Inflammatory macrophage treated with lipopolysaccharide for 4 hours (primary cell): ENCODE measurements around the gene TIMM23.
"Not testable (repeated sequence)": the region's sequence is repeated elsewhere in the genome, so short reads cannot be mapped to it uniquely, and the experiment has no call there.

Source experiments
- DNase-seq: peaks from one replicate; pipeline ENCODE4 v3.0.0-alpha.2; 2020

Gene TIMM23

DNA sequence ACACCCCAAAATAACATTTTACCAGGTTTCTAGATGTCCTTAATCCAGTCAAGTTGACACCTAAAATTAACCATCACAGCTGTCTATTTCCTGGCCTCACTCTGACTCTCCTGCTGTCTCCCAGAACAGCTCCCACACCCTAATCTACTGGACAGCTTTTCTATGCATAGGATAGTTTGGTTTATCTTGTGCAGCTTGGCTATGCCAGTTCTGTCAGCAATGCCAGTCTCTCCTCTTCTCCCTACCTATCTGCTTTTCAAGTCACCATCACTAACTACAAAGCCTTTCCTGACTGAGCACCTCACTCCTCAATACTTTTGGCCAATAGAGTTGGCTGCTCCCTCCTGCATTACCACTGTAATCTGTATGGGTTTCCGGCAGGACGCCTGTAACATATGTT is 53.1 kb downstream of the TIMM23 start:
- DNase-seq = no peak

DNA sequence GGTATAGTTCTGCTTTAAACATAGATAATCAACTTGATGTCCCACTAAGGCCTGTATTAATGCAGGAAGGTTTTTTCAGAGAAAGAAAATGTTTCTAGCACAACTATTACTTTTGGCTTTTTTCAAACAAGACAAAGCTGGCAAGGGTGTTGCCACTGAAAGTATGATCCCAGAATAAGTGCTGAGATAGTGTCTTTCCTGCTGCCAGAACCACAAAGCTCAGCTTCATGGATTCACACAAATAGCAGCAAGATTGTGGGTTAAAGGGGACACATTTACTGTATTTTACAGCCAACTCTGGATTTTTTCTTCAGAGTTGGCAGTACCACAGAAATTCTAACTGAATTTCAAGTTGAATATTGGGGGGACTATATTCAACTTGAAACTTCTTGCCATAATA is 53.8 kb downstream of the TIMM23 start:
- DNase-seq = no peak

DNA sequence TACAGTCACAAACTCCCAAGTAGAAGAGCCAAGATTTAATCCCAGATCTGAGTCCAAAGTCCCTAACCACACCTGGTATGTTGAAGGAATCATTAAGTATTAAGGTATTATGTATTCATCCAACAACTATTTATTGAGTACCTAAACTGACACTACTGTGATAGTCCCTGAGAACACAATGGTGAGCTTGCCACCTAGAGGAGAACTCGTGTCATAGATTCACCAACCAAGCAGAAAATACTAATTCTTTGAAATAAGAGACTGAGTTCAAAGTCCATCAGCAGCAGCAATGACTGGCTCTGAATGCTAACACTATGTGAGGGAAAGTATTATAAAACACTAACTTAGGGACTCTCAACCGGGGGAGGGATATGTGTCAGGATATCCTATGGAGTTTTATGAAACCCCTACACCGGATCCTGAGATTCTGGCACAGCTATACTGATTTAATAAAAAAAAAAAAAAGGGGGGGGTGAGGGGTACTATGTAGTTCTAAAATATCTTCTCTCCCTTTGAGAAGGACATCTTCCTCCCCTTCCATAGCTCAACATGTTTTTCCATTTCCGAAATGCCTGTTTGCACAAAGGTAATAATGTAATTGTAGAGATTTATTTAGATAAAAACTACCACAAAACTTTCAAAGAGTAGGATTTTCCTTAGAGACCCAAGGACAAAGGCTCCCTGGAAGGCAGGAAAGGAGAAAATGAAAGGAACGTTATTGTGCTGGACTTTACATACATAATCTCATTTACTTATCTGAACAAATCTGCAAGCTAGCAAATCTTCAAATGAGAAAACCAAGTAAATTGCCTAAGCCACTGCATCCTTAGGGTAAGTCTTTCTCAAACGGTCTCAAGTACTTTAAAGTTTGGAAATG is 56.5 kb downstream of the TIMM23 start:
- peak; percentile 69 for DNase-seq

DNA sequence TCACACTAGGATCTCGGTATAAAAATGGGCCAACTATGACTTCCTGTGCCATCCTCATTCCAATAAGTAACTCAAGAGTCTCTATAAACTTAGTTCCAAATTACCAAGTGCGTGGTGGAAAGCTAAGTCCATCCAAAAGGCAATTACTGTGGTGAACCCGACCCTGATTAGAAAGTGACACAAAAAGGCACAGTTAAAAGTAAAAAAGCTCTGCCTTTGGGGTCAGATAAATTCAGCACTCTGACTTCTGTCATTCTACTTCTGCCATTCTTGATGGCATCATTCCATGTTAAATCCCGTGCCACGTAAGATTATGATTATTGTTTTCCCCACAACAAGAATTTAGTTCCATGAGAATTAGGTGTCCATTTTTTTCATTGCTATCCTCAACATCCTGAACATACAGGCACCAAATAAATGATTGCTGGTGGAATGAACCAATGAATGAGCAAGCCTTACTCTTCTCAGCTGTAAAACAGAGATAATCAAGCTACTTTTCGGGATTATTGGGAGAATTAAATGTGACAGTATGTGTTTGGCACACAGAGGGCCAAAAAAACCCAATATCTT is 57.3 kb downstream of the TIMM23 start:
- no peak for DNase-seq

DNA sequence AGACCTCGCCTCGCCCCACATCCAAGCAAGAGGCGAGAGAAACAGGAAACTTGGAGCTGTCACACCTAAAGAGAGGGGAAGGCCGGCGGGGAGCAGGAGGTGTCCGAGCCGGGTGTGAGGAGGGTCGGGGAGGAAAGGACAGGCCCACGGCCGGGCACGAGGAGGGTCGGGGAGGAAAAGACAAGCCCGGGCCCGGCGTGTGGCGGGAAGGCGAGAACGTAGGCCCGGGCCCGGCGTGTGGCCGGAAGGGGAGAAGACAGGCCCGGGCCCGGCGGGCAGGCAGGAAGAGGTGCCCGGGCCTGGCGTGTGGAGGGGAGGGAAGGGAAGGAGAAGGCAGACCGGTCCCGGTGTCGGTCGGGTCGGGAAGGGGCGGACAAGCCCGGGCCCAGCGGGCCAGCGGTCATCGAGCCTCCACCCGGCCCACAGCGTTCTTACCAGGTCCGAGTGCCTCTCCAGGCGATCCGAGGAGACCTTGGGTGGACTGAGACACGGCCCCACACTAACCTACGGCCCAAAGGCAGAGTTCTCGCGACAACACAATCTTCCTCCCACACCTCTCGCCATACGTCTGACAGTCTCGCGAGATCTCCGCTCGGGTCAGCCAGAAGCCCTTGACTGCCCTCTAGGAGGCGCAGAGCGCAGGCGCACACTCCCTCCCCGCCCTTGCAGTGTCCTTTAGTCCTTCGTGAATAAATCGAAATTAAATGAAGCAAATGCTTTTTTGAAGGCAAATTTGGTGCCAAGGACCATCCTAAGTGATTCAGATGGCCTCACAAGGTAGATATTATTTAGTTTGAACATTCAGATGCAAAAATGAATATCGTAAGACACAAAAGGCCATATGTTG is 58.0 kb downstream of the TIMM23 start, which contains the start of gene NCOA4:
Gene NCOA4 (minus strand): TSS at position 533 of the 847 bp plus-strand sequence. CDS start 13,943 bp downstream, outside the sequence.
- peak; percentile 99 for DNase-seq

DNA sequence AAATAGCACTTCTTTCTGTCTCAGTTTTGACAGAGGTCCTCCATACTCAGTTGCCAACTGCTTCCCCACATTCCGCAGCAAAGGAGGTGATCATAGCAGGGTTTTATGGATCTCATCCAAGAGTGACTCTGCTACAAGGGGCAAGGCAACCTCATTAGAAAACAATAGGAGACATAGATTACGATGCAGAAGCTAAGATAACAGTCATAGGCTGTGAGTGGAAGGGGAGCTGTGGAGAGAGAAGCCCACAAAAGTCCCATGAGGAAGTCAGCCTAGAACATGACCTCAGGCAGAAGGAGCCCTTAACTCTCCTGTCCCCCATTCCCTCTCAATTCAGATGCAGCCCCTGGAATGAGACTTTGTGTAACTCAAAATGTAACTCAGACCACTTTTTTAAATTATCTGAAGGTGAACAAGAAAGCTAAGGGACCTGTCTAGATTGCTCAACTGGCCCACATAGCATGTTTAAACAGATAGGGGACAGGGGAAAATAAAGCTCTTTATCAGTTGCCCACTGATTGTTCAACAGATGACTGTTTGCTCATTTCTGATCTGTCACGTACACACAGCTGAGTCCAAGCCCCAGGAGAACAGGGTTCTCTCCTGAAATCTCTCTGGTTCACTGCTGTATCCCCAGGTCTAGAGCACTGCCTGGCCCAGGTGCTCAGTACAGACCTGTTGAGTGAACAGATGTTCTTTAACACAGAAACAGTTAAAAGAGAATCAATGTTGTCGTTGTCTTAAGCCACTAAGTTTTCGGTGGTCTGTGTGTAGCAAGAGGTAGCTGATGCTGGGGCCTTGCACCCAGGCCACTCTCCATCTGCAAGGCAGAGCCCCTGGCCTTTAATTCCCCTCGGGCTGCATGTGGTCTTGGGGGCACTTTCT is 59.6 kb downstream of the TIMM23 start:
- no peak for DNase-seq

DNA sequence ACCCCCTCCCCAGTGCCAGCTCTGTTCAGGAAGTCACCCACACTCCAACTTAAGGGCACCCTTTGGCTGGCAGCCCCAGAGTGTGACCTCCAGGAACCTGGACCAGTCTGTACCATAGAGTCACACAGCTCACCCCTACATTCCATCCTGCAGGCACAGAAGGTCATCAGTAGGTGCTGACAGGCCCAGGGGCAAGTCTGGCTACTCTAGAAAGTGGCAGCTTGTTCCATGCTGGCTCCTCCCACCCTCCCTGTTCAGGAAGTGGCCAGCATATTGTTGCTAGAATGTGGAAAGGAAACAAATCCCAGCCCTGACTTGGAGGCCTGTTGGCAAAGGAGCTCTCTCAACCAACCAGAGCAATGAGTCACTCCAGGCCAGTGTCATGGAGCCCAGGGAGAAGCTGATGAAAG is 61.3 kb downstream of the TIMM23 start:
- peak; percentile 59 for DNase-seq

DNA sequence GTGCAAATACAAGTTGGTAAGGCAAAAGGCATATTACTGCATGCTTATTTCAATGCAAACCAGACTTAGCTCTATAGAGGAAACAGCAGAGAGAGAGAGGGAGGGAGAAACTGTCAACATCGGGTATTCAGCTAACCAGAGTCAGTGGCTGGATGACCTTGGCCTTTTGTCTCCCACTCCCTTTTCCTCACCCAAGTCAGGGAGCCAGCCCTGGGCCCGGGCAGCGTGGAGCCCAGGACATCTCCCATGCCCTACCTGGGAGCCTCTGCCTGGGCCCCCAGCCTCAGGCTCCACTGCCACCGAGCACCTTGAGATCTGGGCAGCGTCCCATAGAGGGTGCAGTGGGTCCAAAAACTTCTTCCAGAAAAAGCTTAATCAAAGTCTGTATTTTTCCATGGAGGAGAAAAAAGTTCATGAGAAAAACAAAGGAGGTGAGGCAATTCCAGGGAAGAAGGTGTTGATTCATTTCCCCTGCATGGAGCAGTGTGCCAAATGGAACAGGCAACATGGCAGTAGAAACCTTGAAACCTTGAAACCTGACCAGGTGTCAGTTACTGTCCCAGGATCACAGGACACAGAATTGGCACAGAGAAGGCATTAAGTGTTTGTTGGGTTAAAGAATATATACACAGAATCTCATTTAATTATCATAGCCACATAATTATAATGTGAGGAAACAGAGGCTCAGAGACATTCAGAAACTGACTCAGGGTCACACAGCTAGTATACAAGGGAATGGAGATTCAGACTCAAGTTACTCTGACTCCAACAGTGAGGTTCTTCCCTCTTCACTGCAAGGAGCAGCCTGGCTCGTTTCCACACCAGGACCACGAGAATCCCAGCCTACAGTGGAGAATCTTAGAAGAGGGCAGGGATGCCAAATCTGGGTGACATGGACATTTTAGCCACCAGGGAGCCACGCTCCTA is 63.9 kb downstream of the TIMM23 start:
- DNase-seq = no peak

DNA sequence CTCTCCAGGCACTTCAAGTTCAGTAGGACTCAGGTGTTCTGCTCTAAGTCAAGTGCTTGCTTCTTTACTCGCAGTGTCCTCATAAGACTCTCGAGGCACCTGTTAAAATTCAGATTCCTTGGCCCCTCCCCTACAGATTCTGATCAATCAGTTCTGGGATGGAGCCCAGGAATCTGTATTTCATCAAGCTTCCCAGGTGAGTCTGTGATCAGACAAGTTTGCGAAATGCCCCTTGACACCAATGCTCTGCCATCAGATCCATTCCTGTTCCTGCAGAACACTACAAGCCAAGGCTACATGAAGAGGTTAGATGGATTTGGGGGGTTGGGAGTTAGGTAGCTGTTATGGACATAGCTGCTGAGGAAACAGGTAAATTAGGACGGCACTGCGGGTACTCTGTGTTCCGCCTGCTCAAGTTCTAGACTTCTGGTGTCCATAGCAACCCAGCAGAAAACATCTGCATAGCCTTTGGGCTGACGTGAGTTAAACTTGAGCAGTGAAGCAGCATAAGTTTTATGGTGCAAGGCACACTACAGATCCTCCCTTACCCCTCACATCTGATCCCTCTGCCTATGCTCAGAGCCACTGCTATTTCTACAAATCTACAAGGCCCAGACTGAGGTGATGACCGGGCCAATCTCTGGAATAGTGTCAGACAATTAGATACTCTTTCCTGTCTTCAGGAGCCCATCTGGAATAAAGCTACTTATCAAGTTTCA is 65.0 kb downstream of the TIMM23 start:
- no peak for DNase-seq

DNA sequence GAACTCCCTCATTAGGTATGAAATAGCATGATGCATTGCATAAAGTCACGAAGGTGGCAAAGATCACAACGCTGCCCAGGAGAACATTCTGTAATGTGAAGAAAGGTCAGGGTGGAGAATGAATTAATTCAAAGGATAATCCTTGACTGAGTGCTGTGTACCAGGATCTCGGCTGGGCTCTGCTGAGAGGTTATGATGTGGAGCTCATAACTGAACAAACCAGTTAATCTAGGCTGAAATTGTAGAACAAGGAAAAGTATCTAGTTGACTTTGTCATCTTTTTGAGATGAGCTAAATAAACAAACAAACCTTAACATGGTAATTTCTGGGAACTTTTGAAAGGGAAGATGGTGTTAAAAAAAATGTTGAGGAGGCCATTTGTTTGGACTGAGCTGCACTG is 67.7 kb downstream of the TIMM23 start:
- no peak for DNase-seq

DNA sequence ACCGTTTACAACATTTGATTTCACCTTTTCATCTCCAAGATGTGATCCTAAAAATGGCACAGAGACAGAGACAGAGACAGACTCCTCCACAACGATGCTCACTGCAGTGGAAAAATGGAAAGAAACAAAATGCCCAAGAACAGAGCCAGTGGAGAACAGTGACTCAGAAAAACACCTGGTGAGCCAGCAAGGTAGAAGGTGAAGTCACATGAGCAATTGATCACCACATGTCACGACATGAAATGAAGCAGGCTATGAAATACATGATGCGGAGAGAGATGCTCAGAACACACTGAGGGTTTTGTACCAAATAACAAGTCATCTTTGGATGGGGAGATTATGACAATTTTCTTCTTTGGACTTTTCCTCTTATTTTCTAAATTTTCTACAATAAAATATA is 70.2 kb downstream of the TIMM23 start:
- no peak for DNase-seq

DNA sequence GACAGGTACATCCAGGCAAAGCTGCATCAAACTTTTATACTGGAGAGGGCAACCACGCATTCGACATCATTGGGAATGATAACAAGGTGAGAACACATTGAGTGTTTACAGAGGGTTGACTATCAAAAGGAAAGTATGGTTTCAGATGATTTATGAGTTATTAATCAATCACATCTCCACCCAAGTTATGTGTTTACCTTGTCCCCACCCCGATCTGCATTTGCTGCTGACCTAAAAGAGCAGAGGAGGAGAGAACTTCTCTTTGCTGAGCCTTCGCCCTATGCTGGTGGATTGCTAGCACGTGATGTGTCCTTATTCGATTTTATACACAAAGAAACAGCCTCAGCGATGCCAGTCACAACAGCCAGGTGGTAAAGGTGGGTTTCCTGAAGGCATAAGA is 74.0 kb downstream of the TIMM23 start, which contains the start of gene MSMB:
Gene MSMB (minus strand): TSS at position 9 of the 400 bp plus-strand sequence. CDS start 32 bp downstream, outside the sequence.
- DNase-seq = no peak

DNA sequence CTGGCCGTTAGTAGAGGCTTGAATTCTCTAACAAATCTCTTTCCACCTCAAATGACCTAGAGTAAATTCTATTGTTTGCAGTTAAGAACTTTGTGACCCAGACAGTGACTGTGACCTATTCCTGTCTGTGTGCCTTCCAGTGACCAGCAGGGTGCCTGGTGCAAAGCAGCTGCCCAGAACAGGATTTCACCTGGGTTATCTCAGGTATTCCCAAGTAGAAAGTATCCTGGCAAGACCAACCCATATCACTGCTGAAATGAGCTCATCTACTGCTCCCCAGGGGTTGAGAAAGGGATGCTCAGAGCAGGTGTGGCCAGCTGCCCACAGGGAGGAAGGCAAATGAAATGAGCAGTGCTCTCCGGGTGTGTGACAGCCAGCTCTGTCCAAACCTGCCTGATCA is 75.9 kb downstream of the TIMM23 start:
- DNase-seq = no peak

DNA sequence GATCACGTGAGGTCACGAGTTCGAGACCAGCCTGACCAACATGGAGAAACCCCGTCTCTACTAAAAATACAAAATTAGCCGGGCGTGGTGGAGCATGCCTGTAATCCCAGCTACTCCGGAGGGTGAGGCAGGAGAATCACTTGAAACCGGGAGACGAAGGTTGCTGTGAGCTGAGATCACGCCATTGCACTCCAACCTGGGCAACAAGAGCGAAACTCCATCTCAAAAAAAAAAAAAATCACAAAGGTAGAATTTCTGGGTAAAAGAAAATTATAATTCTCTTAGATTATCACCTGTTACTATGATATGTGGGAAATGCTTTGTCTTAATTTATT is 77.2 kb downstream of the TIMM23 start:
- not testable (repeated sequence) for DNase-seq

DNA sequence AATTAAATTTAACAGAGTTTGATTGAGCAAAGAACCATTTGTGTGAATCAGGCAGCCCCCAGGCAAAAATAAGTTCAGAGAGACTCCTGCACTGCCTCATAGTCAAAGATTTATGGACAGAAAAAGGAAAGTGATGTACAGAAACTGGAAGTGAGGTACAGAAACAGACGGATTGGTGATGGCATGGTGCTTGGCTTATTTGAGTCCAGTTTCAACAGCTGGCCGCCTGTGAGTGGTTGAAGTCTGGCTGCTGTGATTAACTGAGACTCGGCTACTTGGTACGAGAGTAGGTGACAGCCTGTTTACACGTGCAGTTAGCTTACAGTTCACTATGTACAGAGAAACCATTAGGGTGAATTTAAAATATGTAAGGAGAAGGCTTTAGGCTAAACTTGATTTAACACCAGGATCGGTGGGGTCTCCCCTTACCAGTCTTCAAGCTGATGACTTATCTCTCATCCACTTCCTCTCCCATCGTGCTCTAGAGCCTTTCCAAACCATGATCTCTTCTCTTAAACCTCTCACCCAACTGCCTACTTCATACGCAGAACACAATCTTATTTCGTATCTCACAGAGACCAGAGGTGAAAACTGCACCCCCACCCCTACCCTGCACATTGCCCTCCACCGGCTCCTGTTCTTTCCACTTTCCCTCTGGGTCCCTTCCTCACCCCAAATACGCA is 78.8 kb downstream of the TIMM23 start:
- no peak for DNase-seq

DNA sequence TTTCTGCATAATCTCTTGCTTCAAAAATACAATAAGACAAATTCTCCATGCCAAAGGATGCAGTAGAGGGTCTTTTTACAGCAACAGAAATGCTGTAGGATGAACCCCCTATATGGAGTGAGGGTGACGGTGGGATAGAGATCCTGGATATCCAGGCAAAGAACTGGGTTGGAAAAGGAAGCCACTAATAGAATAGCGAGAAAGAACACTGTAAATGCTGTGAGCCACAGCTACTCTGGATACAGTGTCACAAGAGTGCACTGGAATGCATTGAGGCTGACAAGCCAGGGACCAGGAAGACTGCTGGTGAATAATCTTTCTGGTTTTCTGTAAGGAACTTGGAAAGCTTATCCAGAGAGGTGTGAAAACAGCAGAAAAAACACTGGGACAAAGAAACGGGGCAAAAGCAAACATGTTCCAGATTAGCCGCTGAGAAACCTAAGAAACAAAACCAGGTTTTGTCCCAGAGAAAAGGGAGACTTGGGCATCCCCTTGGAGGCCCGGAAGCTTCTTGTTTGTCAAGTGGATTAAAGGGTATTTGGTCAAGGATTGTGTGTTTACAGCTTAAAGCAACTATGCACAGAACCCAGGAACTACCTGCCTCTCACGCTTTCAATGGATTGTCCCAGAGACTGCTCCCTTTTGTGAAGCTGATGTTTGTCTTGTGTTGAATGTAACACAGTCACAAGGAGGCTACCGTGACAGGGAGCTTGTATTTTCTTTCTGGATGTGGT is 79.9 kb downstream of the TIMM23 start:
- no peak for DNase-seq

DNA sequence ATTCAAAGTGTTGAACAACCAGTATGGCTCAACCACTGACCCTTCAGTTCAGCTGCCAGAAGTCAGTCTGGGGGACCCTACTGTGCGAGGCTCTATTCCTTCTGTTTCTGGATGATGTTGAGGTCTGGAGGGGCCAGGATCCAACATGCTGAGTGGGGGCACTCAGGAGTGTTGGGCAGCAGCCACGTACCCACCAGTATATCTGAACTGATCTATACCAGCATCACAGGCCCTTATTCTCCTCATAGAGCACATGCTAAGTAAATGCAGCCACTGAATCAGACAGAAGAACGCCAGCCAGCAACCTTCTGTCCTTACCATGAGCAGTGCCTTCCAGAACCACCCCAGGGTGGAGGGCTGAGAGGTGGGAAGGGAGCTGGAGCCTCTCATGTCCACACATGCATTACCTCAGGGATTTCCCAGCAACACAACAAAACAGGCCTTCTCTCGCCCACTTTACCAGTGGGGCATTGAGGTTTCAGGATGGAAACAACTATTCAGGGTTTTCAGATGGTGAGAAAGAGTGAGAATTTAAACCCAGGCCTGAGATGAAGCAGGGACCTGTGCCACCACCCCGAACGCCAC is 80.6 kb downstream of the TIMM23 start:
- DNase-seq = no peak
